Umbilical cord (tissue), 2 donors: ENCODE measurements around the gene PLEKHS1. TPM values are rescaled to one million over a fixed set of nuclear protein-coding genes. Genes with fewer than 3 reads are reported as not detected.
"Not testable (repeated sequence)": the region's sequence is repeated elsewhere in the genome, so short reads cannot be mapped to it uniquely, and the experiment has no call there.

Source experiments
- DNase-seq: peaks from one replicate; pipeline ENCODE4 v3.0.0-alpha.2; 2015; ENCODE audit warnings: low spot score
- total RNA-seq: library from RNA; depleted of rRNA; stranded (reverse); fragments of >200 nt; gene quantifications from one replicate; pipeline ENCODE4 v1.2.3, GENCODE V29; 2014; ENCODE audit warnings: low replicate concordance; ENCODE audit not compliant: insufficient read depth

Gene PLEKHS1
- total RNA-seq, 1 donor from 2014 or later: 2.2 TPM

DNA sequence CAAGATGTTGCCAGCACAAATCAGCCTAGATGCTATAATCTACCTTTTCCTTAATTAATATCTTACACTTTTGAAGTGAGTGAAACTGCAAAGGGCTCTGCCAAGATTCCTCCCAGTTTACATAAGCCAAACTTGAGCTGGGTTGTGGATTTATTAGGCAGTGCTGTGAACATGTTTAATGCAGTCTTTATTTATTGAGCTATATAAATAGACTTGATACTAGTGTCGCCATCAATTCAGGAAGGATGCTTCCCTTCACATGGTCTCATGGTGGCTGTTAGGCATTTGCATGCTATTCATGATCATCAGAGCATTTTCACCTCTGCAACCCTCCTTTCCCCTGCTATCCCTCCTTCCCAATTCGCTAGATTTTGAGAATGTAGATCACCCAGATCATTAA is 40.2 kb downstream of the PLEKHS1 start:
- DNase-seq: no peak

DNA sequence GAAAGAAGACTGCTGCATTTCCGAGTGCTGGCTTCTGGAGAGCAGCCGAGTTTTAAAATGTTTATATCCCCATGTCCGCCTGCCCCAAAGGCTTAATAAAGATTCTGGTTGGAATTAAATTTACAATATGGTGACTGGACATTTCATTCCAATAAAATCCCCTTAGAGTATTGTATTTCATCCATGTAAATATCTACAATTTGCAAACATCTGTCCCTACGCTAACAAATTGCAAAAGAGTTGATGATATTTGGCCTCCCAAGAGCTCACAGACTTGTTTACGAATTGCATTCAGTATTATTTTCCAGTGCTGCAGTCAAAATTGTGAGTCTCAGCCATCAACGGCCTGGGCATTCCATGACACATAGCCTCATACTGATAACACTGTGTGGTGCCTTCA is 50.1 kb downstream of the PLEKHS1 start:
- no peak for DNase-seq

DNA sequence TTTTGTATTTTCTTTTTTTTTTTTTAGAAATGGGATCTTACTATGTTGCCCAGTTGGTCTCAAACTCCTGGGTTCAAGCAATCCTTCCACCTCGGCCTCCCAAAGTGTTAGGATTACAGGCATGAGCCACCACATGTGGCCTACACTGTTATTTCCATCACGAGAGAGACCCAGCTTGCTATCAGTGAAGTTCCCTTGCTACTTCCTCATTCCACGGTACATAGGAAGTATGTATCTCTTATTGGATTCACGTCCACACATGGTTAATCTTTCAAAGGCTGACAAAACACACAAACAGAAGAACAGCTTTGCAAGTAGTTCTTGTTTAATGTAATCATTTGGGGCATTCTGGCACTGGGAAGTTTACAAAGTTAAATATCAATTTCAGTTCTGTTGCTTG is 51.5 kb downstream of the PLEKHS1 start:
- no peak for DNase-seq

DNA sequence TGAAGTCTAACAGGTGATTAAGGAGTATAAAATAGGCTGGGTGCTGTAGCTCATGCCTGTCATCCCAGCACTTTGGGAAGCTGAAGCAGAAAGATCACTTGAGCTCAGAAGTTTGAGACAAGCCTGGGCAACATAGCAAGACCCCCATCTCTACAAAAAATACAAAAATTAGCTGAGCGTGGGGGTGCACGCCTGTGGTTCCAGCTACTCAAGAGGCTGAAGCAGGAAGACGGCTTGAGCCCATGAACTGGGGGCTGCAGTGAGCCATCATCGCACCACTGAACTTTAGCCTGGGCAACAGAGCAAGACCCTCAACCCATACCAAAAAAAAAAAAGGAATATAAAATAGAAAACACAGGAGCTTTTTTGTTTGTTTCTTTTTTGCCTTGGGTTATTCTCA is 55.0 kb downstream of the PLEKHS1 start:
- DNase-seq: no peak

DNA sequence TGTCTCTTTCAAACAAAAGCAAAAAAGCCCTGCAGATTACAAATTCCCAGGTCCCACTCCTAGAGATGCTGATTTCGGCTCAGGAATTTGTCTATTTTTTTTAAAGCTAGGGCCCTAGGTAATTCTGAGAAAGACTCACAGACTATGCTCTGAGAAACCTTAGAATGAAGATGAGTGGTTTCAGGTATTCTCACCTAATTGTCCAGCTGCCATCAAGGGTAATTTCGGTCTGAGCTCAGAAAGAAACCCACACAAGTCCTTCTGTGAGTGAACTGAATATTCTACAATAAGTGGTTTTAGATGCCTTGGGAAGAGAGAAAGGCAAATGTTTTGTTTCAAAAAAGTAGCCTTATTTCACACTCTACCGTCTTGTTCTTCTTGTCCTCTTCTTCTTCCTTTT is 56.7 kb downstream of the PLEKHS1 start:
- no peak for DNase-seq

DNA sequence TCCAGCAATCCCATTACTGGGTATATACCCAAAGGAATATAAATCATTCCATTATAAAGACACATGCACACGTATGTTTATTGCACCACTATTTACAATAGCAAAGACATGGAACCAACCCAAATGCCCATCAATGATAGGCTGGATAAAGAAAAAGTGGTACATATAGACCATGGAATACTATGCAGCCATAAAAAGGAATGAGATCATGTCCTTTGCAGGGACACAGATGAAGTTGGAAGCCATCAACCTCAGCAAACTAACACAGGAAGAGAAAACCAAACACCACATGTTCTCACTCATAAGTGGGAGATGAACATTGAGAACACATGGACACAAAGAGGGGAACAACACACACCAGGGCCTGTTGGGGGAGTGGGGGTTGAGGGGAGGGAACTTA is 63.2 kb downstream of the PLEKHS1 start:
- not testable (repeated sequence) for DNase-seq

DNA sequence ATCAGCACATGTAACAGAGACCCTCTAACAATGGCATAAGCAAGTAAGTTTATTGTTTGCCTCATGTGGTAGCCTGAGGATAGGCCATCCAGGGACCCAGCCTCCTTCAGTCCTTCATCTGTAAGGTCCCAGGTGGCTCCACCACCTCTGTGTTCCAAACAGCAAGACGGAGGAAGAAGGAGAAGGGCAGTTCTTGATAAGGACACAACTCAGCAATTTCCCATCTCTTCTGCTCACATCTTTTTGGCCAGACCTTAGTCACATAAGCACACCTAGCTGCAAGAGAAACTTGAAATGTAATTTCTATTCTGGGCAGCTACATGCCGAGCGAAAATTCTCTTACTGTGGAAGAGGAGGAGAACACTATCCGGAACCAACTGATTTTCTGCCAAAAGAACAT is 68.5 kb downstream of the PLEKHS1 start:
- DNase-seq: no peak

DNA sequence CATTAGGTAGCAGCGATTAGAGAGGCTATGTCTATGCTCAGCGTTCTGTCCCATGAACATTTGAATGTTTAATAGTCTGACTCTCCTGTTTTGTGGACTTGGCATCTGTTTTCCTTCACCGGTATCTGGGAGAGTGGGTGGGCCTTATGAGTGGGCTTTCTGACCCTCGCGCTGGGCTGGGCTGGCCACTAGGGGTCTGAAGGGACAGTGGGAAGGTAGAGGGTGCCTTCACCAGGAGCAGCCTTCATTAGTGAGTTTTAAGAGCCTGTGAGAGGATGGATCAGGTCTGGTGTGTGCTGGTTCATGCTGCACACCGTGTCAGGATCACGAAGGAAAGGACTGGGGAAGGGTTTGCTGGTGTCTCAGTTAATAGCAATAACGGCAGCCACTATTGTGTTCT is 69.0 kb downstream of the PLEKHS1 start:
- DNase-seq: no peak

DNA sequence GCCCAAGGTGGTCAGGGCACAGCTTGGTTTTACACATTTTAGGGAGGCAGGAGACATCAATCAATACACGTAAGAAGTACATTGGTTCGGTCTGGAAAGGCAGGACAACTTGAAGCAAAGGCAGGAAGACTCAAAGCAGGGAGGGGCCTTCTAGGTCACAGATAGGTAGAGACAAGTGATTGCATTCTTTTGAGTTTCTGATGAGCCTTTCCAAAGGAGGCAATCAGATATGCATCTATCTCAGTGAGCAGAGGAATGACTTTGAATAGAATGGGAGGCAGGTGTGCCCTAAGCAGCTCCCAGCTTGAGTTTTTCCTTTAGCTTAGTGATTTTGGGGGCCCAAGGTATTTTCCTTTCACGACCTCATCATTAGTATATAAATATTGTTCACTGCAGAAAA is 69.8 kb downstream of the PLEKHS1 start:
- DNase-seq: not testable (repeated sequence)

DNA sequence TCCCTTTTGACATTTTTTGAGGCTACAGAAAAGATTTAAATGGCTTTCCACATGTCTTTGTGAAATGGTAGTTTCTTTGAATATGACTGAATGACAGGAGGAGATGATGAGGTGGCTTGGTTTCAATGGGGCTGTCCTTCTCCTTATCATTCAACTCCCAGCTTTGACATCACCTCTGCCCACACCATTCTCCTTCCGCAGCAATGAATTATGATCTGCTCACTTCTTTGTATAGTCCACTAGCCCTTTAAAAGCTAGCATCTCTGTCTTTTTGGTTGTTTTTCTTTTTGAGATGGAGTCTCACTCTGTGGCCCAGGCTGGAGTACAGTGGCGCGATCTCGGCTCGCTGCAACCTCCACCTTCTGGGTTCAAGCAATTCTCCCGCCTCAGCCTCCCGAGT is 70.7 kb downstream of the PLEKHS1 start:
- no peak for DNase-seq

DNA sequence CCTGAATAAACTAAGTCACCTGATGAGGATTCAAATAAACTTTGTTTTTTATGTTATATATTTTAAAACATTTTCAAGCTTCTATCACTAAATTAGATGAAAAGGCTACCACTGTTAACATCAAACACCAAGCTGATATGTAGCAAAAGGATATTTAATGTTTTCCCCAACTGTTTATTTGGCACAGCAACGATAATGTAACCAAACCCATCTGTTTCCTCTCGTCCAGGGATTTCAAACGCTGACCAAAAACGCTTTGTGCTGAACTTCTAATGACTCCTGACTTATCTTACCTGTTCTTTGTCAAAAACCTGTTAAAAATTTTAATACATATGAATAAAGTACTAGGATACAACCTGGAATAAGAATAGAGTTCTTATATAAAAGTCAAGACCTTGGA is 71.9 kb downstream of the PLEKHS1 start:
- DNase-seq: no peak

DNA sequence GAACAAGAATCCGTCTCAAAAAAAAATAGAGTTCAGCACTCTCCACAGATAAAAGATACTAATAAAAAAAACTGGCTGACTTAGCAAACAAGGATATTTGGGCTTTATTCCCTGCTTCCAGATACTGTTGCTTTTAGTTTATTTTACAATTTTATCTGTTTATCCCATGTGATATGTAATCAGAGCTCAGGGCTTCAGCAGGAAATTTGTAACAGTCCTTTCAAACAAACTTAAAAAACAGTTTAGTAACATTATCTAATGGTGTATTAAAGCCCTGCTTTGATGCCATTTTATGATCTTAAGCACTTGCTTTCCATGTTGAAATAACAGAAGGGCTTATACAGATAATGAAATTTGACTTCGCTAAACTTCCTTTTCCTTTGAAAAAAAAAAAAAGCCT is 74.3 kb downstream of the PLEKHS1 start:
- peak; percentile 70 for DNase-seq

DNA sequence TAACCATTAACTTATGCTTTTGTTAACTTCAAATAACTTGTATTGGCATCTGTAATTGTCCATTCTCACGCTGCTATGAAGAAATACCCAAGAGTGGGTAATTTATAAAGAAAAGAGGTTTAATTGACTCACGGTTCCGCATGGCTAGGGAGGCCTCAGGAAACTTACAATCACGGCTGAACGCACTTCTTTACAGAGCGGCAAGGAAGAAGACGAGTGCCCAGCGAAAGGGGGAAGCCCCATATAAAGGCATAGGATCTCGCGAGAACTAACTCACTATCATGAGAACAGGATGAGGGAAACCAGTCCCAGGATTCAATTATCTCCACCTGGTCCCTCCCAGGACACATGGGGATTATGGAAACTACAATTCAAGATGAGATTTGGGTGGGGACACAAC is 77.1 kb downstream of the PLEKHS1 start:
- not testable (repeated sequence) for DNase-seq

Other genes with a start within 250 kb of the PLEKHS1 start
- gene HABP2, start 198.6 kb upstream of the PLEKHS1 start, total RNA-seq: 0.24 TPM
- gene NRAP, start 87.6 kb upstream of the PLEKHS1 start, total RNA-seq: not detected
- gene CASP7, start 71.8 kb upstream of the PLEKHS1 start, total RNA-seq: 22.9 TPM
- gene DCLRE1A, start 102.4 kb downstream of the PLEKHS1 start, total RNA-seq: 13.0 TPM
- gene NHLRC2, start 103.0 kb downstream of the PLEKHS1 start, total RNA-seq: 21.4 TPM